CD4-positive, alpha-beta T cell (primary cell): ENCODE results near the gene MCU. TPM values are rescaled to one million over a fixed set of nuclear protein-coding genes. Genes with fewer than 3 reads are reported as not detected.

Experiments
- ATAC-seq: fragments of 200-7000 bp; cut with Tn5 transposase; one replicate; pipeline ENCODE4 v1.10.0; 2022; ENCODE audit warnings: mild to moderate bottlenecking; ENCODE audit not compliant: poor library complexity
- CTCF ChIA-PET: fragments of 350-600 bp; sonication (Branson Sonifier 250); formaldehyde crosslinking; loops from one replicate; lab custom pipeline; 2021; ENCODE audit warnings: antibody characterized with exemption, inconsistent platforms; lab: Charles Lee
- POLR2A ChIA-PET: fragments of 350-600 bp; sonication (Branson Sonifier 250); formaldehyde crosslinking; loops from one replicate; lab custom pipeline; 2021; ENCODE audit warnings: antibody characterized with exemption, inconsistent platforms; lab: Charles Lee
- DNase-seq, 14 experiments: peaks; one replicate each; pipeline ENCODE4 v3.0.0-alpha.2; 2013 to 2020; ENCODE audit warnings: mixed read lengths in 2 of 14
- H3K27ac ChIP-seq, 2 donors: one replicate each; pipeline versions ENCODE4 v1.5.1 to v1.7.0; 2013; ENCODE audit warnings: low read length in 2 of 2, low read depth in 1 of 2, mild to moderate bottlenecking in 1 of 2
- H3K27me3 ChIP-seq, 2 experiments: 1 replicate in 1 of 2; 2 replicates in 1 of 2; pipeline versions ENCODE4 v1.6.1 to v1.7.0; 2013; ENCODE audit warnings: low read length in 2 of 2, control low read depth in 1 of 2, mild to moderate bottlenecking in 1 of 2, moderate library complexity in 1 of 2; ENCODE audit not compliant: insufficient read depth in 2 of 2, control insufficient read depth in 1 of 2
- H3K36me3 ChIP-seq: one replicate; pipeline ENCODE4 v1.6.1; 2013; ENCODE audit warnings: low read length, control low read depth; ENCODE audit not compliant: insufficient read depth
- H3K4me1 ChIP-seq: one replicate; pipeline ENCODE4 v1.6.1; 2013; ENCODE audit warnings: low read length, control low read depth; ENCODE audit not compliant: insufficient read depth
- H3K4me3 ChIP-seq: one replicate; pipeline ENCODE4 v1.5.1; 2013; ENCODE audit warnings: mild to moderate bottlenecking, low read length, moderate library complexity
- H3K9me3 ChIP-seq, 2 experiments: 1 replicate in 1 of 2; 2 replicates in 1 of 2; pipeline versions ENCODE4 v1.6.1 to v1.7.0; 2013; ENCODE audit warnings: low read length in 2 of 2, mild to moderate bottlenecking in 2 of 2, control low read depth in 1 of 2, moderate library complexity in 1 of 2; ENCODE audit not compliant: control insufficient read depth in 1 of 2, insufficient read depth in 1 of 2
- H3K27ac Mint-ChIP-seq: one replicate; pipeline ENCODE4 v1.8.0; 2020; ENCODE audit warnings: mixed read lengths
- H3K27me3 Mint-ChIP-seq: one replicate; pipeline ENCODE4 v1.8.0; 2021; ENCODE audit warnings: mixed read lengths
- H3K36me3 Mint-ChIP-seq: one replicate; pipeline ENCODE4 v1.8.0; 2021; ENCODE audit warnings: low read depth, mixed read lengths
- H3K4me1 Mint-ChIP-seq: one replicate; pipeline ENCODE4 v1.8.0; 2021; ENCODE audit warnings: low read depth, mixed read lengths
- H3K4me3 Mint-ChIP-seq: one replicate; pipeline ENCODE4 v1.8.0; 2020; ENCODE audit warnings: mild to moderate bottlenecking, mixed read lengths
- H3K9me3 Mint-ChIP-seq: one replicate; pipeline ENCODE4 v1.8.0; 2020; ENCODE audit warnings: mixed read lengths
- intact Hi-C, 2 experiments: fragments of 100-400 bp; cut with DNase I in 1 of 2; cut with micrococcal nuclease in 1 of 2; formaldehyde crosslinking; loops; one replicate each; pipeline versions ENCODE4 v1.15.1 to v1.9.0; 2023 to 2025; cut with DNase I, micrococcal nuclease
- total RNA-seq, 174 experiments: library from RNA in 2 of 174; stranded (reverse) in 2 of 174; gene quantifications; one replicate each; pipeline ENCODE4 v1.2.3 and lab custom pipeline; 2021 to 2026
- TF ChIP-seq, protein P1 (sequence below): fragments of 200-600 bp; IDR thresholded peaks from one replicate; pipeline ENCODE4 v1.8.0; 2022; ENCODE audit warnings: antibody characterized with exemption, mild to moderate bottlenecking

The MCU gene
- total RNA-seq, 2 experiments from 2014 or later = 10.3 to 12.0 TPM

DNA sequence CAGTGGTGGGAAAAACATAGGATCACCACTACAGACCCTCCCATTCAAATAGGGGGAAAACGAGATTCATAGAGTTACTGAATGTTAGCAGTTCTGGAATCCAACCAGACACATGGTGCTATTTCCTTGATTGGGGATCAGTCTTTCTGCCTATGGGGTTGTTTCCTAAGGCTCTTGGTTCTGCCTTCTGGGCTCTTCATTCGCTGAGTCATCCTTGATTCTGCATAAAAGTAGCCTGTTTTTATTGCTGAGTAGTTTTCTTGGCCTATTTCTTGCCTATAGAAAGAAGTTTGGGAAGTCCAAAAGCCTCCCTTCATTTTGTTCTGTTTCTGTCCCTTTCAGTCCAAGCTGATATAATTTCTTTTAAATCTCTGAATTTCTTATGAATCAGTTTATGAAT lies 102.3 kb downstream of the MCU start:
- Histone ChIP-seq H3K36me3 (no peaks in the 10 kb centered on the region), H3K27me3 (no peaks in the 10 kb centered on the region), H3K4me3 (no peak overlapping the region), H3K9me3 (no peaks in the 10 kb centered on the region), H3K4me1 (no peaks in the 10 kb centered on the region), H3K27ac (no peak overlapping the region)
- TF ChIP-seq, protein P1, sequence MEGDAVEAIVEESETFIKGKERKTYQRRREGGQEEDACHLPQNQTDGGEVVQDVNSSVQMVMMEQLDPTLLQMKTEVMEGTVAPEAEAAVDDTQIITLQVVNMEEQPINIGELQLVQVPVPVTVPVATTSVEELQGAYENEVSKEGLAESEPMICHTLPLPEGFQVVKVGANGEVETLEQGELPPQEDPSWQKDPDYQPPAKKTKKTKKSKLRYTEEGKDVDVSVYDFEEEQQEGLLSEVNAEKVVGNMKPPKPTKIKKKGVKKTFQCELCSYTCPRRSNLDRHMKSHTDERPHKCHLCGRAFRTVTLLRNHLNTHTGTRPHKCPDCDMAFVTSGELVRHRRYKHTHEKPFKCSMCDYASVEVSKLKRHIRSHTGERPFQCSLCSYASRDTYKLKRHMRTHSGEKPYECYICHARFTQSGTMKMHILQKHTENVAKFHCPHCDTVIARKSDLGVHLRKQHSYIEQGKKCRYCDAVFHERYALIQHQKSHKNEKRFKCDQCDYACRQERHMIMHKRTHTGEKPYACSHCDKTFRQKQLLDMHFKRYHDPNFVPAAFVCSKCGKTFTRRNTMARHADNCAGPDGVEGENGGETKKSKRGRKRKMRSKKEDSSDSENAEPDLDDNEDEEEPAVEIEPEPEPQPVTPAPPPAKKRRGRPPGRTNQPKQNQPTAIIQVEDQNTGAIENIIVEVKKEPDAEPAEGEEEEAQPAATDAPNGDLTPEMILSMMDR = no peak
- Mint-ChIP-seq H3K27me3 (no peaks in the 10 kb centered on the region), H3K4me1 (peaks cover 9% of the 10 kb centered on the region), H3K27ac (no peak overlapping the region), H3K4me3 (no peak overlapping the region), H3K9me3 (no peaks in the 10 kb centered on the region), H3K36me3 (no peaks in the 10 kb centered on the region)
- ATAC-seq (no peak), DNase-seq (no peak)
- intact Hi-C loops = no loop called here
- ChIA-PET POLR2A (no interaction called here), CTCF (interaction anchor here (1.0 kb wide), 1 partner anchor 9 kb away, joined by 3 read pairs; no protein-coding TSS in a partner anchor)

DNA sequence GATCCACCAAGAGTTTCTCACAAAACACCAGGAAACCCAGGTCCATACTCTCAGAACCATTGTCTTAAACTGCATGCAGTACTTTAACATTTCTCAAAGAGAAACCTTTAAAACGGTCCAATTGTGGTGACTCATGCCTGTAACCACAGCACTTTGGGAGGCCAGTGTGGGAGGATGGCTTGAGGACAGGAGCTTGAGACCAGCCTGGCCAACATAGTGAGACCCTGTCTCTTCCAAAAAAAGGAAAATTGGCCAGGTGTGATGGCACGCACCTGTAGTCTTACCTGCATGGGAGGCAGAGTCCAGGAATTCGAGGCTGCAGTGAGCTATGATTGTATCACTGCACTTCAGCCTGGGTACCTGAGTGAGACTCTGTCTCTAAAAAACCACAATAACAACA lies 104.1 kb downstream of the MCU start:
- Histone ChIP-seq H3K36me3 (no peaks in the 10 kb centered on the region), H3K4me3 (no peak overlapping the region), H3K27me3 (no peaks in the 10 kb centered on the region), H3K4me1 (no peaks in the 10 kb centered on the region), H3K9me3 (no peaks in the 10 kb centered on the region), H3K27ac (no peak overlapping the region)
- TF ChIP-seq, protein P1 = no peak
- Mint-ChIP-seq H3K9me3 (no peaks in the 10 kb centered on the region), H3K36me3 (no peaks in the 10 kb centered on the region), H3K27ac (no peak overlapping the region), H3K4me1 (peaks cover 16% of the 10 kb centered on the region), H3K27me3 (no peaks in the 10 kb centered on the region), H3K4me3 (no peak overlapping the region)
- DNase-seq = no peak
- intact Hi-C loops = no loop called here
- no peak for ATAC-seq
- ChIA-PET CTCF (no interaction called here), POLR2A (no interaction called here)

DNA sequence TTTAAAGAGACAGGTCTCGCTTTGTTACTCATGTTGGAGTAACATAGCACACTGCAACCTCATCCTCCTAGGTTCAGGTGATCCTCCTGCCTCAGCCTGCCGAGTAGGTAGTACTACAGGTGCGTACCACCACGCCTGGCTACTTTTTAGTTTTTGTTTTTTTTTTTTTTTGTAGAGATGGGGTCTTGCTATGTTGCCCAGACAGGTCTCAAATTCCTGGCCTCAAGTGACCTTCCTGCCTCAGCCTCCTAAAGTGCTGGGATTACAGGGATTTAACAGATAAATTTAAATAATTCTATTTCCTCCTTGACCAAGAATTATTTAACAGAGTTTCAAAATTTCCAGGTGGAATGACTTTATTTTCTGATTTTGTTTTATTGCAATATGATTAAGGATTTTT lies 104.6 kb downstream of the MCU start:
- Mint-ChIP-seq H3K4me1 (peaks cover 17% of the 10 kb centered on the region), H3K27me3 (no peaks in the 10 kb centered on the region), H3K4me3 (no peak overlapping the region), H3K9me3 (no peaks in the 10 kb centered on the region), H3K36me3 (no peaks in the 10 kb centered on the region), H3K27ac (no peak overlapping the region)
- DNase-seq (no peak), ATAC-seq (no peak)
- Histone ChIP-seq H3K4me3 (no peak overlapping the region), H3K4me1 (peaks cover 2% of the 10 kb centered on the region), H3K36me3 (no peaks in the 10 kb centered on the region), H3K27me3 (no peaks in the 10 kb centered on the region), H3K27ac (no peak overlapping the region), H3K9me3 (no peaks in the 10 kb centered on the region)
- ChIA-PET CTCF (no interaction called here), POLR2A (no interaction called here)
- intact Hi-C loops = no loop called here
- TF ChIP-seq, protein P1 = no peak
